NCI-H2171 treated with DMSO at 0.1 percent for 48 hours (cell line): ENCODE measurements around the gene PRRG2.
A peak's percentile ranks its signal among the peaks of the same experiment; 100 is the strongest.

Experiments
- DNase-seq: peaks from one replicate; lab custom pipeline; 2025; lab: John Stamatoyannopoulos, UW

The PRRG2 gene

DNA sequence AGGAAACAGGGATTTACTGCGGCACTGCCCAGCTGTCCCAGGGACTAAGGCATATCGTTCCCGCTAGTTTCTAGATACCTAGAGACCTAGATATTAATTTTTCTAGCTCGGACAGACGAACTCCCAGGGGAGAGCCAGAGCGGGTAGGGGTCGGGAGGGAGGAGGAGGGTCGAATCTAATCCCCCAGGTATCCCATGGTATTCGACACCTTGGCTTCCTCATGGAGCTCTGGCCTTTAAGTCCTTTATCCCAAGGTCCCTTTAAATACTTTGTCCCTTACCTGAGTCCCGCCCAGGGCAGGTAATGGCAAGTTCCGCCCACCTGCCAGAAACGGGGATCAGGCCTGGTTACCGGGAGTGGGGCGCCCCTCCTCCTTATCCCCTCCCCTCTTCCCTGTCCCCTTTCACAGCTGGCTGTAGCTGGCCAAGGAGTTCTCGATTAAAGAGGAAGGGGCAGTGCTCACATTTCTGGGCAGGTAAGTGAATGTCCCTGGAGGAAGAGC lies at the start of gene PRRG2:
TSS of gene PRRG2 (plus strand) at position 310 of the 502 bp plus-strand sequence. CDS start 1,904 bp downstream, outside the sequence.
- DNase-seq = no peak

DNA sequence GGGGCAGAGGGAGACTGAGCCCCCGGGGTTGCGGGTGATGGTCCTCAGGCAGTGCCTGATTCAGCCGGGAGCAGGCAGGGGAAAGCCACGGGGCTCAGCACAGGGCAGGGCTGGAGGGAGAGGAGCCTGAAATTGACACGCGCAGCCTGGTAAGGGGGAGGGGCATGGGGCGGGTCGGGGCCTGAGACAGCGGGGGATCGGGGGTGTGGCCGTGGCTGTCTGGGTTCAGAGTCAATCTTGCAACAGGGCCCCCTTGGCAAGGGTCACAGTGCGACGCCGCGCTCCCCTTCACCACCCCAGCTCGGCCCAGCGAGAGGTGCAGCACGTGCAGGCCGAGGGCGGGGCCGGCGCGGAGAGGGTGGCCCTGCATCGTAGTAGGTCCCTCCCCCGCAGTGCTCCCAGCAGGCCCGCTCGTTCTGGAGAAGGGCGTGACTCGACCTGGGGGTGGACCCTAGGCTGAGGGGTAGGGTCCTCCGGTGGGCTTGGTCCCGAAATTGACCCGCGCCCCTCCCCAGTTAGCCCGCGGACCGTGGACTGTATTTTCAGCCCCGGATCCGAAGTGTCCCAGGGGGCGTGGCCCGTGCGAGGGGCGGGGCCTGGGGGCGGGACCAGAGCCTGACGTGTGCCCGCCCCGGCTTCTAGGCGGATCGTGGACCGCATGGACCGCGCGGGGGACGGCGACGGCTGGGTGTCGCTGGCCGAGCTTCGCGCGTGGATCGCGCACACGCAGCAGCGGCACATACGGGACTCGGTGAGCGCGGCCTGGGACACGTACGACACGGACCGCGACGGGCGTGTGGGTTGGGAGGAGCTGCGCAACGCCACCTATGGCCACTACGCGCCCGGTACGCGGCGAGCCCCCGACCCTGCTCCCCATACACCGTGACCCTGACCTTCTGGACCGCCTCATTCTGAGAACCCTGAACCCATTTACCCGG lies 47.3 kb upstream of the PRRG2 start:
- DNase-seq = peak; percentile 62

GRCh38 chr19:49534632-49535385 lies 46.3 kb upstream of the PRRG2 start:
- no peak for DNase-seq

DNA sequence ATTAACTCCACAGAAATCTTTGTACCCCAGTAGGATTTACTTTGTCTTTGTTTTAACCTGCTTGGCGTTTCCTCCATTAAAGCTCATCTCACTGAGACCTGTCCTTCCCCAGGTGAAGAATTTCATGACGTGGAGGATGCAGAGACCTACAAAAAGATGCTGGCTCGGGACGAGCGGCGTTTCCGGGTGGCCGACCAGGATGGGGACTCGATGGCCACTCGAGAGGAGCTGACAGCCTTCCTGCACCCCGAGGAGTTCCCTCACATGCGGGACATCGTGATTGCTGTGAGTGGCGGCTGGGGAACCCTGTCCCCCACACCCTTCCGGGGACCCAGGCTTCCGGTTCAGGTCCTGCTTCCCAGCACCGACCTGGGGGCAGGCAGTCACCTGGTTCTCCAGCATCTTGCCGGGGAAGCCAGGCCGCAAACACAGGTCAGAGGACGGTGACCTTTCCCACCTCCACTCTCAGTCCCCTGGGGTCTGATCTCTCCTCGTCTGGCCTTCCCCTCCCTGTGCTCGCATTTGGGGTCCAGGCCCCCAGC lies 44.1 kb upstream of the PRRG2 start:
- no peak for DNase-seq

DNA sequence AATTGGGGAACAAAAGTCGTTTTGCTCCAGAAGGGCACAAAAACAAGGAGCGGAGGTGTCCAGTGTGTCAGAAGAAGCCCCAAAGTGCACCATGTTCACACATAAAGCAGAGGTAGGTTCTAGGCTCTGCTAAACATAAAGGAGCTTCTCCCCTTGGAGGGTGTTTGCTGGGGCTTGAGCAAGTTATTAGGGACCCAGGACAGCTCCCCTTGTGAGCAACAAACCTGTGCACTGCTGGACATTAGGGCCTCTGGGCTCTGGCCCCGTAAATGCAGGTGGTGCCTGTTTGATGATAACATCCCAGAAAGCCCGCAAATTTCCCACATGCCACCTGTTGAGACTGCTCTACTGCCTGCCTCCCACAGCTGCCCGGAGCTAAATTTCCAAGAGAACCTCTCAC lies 42.5 kb upstream of the PRRG2 start:
- no peak for DNase-seq

DNA sequence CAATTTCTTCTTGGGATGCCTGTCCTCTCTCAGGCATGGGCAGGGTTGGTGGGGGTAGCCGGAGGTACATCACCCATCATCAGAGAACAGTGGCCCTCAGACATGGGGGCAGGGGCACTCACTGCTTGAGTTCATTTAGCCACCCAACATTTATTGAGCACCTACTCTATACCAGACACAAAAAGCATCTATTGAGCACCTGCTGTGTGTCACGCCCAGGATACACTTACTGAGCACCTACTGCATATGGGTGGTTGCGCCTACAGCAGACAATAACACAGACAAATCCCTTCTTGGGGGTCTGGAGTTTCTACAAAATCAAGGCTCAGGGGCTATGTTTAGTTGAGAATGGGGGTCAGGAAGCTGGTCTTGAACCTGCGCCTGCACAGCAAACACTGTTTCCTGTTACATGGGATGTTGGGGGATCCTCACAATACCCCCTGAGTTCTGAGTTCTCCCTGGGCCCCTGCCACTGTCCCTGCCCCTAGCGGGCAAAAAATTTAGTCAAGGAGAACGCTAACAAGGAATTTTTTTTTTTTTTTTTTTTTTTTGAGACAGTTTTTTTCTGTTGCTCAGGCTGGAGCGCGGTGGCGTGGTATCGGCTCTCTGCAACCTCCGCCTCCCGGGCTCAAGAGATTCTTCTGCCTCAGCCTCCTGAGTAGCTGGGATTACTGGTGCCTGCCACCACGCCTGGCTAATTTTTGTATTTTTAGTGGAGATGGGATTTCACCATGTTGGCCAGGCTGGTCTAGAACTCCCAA lies 41.7 kb upstream of the PRRG2 start:
- DNase-seq = no peak

- no peak for DNase-seq
Observed at GRCh38 chr19:49541914-49542313, 39.2 kb upstream of the PRRG2 start.

- no peak for DNase-seq
Observed at GRCh38 chr19:49542446-49542845, 38.7 kb upstream of the PRRG2 start.

DNA sequence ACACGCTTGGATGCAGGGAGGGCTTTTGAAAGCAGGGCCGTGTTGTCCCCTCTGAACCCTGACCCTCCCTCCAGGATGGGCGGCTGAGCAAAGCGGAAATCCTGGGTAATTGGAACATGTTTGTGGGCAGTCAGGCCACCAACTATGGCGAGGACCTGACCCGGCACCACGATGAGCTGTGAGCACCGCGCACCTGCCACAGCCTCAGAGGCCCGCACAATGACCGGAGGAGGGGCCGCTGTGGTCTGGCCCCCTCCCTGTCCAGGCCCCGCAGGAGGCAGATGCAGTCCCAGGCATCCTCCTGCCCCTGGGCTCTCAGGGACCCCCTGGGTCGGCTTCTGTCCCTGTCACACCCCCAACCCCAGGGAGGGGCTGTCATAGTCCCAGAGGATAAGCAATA lies 38.1 kb upstream of the PRRG2 start:
- no peak for DNase-seq

DNA sequence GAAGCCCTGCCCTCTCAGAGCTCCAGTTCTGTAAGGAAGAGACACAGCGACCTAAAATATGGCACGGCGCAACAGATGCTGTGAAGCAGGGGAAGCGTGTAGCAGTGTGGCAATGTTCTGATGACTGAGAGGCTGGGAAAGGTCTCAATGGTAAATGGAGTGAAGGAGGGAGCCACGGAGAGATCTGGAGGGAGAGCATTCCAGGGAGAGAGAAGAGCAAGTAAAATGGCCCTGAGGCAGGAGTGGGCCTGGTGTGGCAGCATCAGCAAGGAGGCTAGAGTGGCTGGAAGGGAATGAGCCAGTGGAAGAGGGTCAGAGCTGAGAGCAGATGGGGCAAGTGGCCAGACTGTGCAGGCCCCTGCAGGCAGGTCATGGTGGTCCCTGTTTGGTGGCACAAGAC lies 37.0 kb upstream of the PRRG2 start:
- no peak for DNase-seq

- DNase-seq = peak; percentile 98
Observed at GRCh38 chr19:49546825-49547565, 34.1 kb upstream of the PRRG2 start.

- DNase-seq = no peak
Observed at GRCh38 chr19:49549045-49549444, 32.1 kb upstream of the PRRG2 start.

GRCh38 chr19:49551531-49551930 lies 29.6 kb upstream of the PRRG2 start:
- no peak for DNase-seq

DNA sequence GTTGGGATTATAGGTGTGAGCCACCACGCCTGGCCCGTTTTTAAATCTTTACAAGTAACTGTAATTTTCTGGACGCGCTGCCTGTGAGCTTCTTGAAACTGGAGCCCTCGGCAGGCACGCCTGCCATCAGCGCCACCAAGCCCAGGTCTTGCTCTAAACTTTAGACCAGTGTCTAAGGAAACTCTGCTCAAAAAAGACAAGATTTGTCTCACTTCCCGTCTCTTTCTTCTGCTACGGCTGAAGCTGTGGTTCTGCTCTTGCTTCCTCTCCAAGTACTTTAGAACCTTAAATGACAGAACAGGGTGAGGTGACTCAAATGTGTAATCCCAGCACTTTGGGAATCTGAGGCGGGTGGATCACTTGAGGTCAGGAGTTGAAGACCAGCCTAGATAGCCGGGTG lies 28.4 kb upstream of the PRRG2 start:
- no peak for DNase-seq

DNA sequence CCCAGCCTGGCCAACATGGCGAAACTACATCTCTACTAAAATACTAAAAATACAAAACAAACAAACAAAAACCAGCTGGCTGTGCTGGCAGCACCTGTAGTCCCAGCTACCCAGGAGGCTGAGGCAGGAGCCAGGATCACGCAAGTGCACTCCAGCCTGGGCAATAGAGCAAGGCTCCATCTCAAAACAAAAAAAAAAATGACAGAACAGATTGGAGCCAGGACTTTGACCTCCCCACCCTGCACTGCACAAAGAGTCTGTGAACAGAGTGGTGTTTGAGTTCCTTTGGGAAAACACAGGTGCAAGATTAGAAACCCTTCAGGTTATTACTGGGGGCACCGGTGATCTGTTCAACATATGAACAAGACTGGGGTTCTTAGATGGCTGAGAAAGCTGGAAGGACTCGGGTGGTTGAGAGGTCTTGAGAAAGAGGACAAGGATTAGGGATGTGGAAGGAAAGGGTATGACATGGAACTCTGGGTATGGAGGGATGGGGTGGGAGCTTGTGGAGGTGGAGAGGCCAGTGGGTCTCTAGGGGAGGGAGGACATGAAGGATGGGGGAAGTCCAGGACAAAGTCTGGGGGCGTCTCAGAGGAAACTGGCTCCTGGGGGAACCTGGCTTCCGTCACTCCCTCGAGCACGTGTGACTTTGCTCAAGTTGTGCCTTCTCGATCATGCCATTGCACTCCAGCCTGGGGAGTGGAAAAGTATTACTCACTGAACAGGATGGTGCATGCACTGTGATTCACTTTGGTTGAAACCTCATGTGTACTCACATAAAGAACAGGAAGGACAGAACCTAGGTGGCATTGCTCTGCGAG lies 27.5 kb upstream of the PRRG2 start:
- peak; percentile 42 for DNase-seq

GRCh38 chr19:49554701-49555181 lies 26.4 kb upstream of the PRRG2 start:
- no peak for DNase-seq

DNA sequence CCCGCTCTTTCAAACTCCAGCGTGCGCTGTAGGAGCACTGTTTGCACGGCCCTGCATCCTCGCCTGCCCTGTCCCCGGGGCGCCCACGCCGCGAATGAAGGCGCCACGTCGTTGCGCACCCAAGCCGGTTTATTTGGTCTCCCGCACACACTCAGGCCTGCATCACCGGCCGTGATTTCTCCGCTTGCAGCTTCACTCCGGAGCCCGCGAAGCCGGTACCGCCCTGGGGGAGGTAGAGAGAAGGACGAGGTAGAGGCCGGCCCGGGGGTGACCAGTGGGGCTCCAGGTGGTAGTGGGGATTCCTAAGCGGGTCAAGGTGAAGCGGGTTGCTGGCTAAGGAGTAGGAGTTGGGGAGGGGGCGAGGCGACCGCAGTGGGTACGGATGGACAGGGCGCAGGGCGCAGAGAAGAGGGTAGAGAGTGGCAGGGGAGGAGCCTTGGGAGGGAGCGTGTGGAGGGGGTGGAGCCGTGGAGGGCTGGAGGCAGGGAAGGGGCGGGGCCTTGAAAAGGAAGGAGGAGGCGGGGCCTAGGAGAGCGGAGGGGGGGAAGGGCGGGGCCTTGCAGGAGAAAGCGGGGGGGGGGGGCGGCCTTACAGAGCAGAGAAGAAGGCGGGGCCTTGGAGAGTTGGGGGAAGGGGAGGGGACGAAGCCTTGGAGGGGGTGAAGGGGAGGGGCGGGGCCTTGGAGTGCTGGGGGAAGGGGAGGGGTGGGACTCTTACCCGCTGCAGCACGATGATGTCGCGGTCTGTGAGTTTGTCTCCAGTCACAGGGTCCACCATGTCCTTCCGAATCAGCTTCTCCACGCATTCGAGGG lies 25.3 kb upstream of the PRRG2 start:
- DNase-seq = no peak

- no peak for DNase-seq
Observed at GRCh38 chr19:49556412-49557398, 24.4 kb upstream of the PRRG2 start.
